Fibroblast of villous mesenchyme (primary cell): Measurements from ENCODE around the gene GNL1. TPM values are rescaled to one million over a fixed set of nuclear protein-coding genes. Genes with fewer than 3 reads are reported as not detected.
"Not testable (repeated sequence)": the region's sequence is repeated elsewhere in the genome, so short reads cannot be mapped to it uniquely, and the experiment has no call there.

ENCODE experiments used
- DNase-seq: peaks from one replicate; pipeline ENCODE4 v3.0.0-alpha.2; 2010; ENCODE audit warnings: low read depth
- H3K4me3 ChIP-seq: 2 replicates; pipeline ENCODE4 v1.5.1; 2011; ENCODE audit warnings: low read depth, mild to moderate bottlenecking, low read length
- CTCF ChIP-seq: IDR thresholded peaks from 2 replicates; pipeline ENCODE4 v1.5.1; 2012; ENCODE audit warnings: low read depth, mild to moderate bottlenecking, low read length; ENCODE audit not compliant: insufficient read depth
- total RNA-seq: library from RNA; depleted of rRNA; stranded (reverse); fragments of >200 nt; gene quantifications from 2 replicates; pipeline ENCODE4 v1.2.3, GENCODE V29; 2012

The GNL1 gene
- total RNA-seq, 1 donor: 52.7 TPM

GRCh38 chr6:30507849-30508827 is 48.2 kb downstream of the GNL1 start:
- TF ChIP-seq CTCF: no peak
- no peak overlapping the region for H3K4me3 ChIP-seq
- no peak for DNase-seq

DNA sequence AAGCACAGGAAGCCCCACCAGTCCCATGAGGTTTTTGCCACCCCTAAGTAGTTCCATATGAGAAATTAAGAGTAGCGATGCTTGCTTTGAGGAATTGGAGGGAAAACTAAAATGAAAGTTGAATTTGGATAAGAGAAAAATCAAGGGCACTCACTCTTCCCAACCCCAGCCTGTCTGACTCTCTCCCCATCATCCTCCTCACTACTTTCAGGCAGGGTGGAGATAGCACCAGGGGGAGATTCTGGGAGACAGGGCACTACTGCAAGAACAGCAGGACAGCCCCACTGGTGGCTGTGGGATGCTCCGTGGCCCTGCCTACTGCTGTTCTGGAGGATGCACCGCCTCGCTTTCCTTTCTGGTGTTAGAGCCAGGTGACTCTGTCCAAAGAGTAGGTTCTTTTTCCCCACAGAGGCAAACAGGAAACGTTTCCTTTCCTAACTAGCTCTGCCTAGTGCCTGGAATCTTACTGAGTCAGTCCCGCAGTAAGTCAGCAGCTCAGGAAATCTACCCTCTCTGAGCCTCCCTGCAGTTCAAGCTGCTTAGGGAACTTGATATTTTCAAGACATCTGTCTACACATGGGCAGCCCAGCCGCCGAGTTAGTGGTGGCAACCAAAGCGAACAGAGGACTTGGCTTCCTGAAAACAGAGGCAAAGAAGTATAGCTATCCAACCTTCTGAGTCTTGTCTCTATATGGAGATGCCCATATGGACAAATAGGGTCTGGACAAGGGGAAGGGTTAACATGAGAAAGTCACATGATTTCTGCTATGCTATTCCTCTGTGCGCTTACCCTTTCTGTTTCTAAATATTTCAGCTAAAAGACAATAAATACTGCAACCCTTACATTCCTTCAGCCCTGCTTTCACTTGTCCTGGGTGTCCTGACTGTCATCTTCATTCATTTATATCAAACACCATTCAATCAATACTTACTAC is 55.6 kb downstream of the GNL1 start:
- H3K4me3 ChIP-seq: no peak overlapping the region
- DNase-seq: peak; percentile 55
- no peak for TF ChIP-seq CTCF

- not testable (repeated sequence) for H3K4me3 ChIP-seq, DNase-seq
These were observed 57.6 kb downstream of the GNL1 start for GRCh38 chr6:30498705-30499104.

DNA sequence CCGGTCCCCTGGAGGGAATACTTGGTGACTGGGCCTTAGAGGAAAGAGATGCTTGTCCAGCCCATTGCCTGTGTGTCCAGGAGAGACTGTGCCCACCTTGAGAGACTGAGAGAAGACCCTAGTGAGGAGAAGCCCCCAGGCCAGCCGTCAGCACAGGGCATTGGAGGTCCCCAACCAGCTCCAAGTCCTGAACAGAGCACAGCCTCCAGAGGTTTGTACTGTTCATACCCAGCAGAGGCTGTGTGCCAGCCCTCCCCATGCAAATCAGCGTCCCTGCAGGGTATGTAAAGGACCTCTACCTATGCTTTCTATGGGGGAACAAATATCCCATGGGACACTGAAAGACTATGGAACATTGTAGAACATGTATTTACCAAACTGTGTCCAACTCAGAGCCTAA is 58.6 kb downstream of the GNL1 start:
- no peak overlapping the region for H3K4me3 ChIP-seq
- no peak for TF ChIP-seq CTCF
- DNase-seq: no peak

DNA sequence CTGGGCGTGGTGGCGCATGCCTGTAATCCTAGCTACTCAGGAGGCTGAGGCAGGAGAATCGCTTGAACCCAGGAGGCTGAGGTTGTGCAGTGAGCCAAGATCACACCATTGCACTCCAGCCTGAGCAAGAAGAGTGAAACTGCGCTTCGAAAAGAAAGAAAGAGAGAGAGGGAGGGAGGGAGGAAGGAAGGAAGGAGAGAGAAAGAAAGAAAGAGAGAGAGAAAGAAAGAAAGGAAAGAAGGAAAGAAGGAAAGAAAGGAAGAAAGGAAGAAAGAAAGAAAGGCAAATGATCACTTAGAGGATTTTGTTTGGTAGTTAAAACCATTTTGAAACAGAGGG is 59.1 kb downstream of the GNL1 start:
- DNase-seq: not testable (repeated sequence)

DNA sequence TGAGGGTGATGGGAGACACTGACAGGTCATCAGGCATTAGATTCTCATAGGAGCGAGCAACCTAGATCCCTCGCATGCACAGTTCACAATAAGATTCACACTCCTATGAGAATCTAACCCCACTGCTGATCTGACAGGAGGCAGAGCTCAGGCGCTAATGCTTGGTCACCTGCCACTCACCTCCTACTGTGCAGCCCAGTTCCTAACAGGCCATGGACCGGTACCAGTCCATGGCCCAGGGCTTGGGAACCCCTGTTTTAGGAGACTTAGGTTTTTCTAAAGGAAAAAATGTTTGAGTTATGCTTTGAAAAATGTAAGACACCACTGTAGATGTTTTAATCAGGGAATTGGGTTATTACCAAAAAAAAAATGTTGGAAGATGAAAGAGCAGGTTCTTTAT is 60.3 kb downstream of the GNL1 start:
- DNase-seq: no peak
- H3K4me3 ChIP-seq: no peak overlapping the region
- no peak for TF ChIP-seq CTCF

More for the DNA sequence above, 59.1 kb downstream of the GNL1 start:
- H3K4me3 ChIP-seq: not testable (repeated sequence)

- not testable (repeated sequence) for H3K4me3 ChIP-seq, DNase-seq
These were observed 61.2 kb downstream of the GNL1 start for GRCh38 chr6:30495060-30495459.

DNA sequence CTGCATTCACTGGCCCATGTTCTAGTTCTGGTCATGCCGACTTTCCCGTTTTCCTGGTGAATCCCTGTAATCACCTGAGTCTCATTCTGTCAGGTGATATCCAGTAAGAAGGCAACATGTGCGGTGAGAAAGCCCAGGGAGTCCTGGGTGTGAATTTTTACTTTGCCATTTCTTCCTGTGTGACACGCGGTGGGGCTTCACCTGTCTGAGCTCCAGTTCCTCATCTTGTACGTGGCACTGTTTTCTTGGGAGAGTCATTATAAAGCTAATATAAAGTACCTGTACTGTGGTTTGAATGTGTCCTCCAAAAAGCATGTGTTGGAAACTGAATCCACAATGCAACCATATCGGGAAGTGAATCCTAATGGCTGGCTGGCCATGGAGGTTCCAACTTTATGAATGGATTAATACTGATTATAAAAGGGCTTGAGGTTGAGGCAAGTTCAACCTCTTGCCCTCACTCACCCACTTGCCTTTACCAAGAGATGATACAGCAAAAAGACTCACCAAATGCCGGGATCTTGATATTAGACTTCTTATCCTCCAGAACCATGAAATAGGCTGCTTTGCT is 61.9 kb downstream of the GNL1 start:
- DNase-seq: no peak
- no peak overlapping the region for H3K4me3 ChIP-seq
- no peak for TF ChIP-seq CTCF
